NK-92 (cell line): ENCODE results near the gene NPLOC4.
"Not testable (repeated sequence)": the region's sequence is repeated elsewhere in the genome, so short reads cannot be mapped to it uniquely, and the experiment has no call there.

Experiments
- DNase-seq: peaks from one replicate; lab custom pipeline; 2025; ENCODE audit not compliant: unreplicated experiment; lab: John Stamatoyannopoulos, UW

Gene NPLOC4

GRCh38 chr17:81636505-81637288, at the start of gene NPLOC4, which contains the start of gene TSPAN10:
Gene NPLOC4, minus strand, starts transcription at chr17:81637112. Its CDS starts 182 bp downstream, at chr17:81636930.
Gene TSPAN10, plus strand, starts transcription at chr17:81637196. Its CDS starts 5,217 bp downstream, at chr17:81642413.
- DNase-seq = no peak

GRCh38 chr17:81686614-81687013, 49.7 kb upstream of the NPLOC4 start:
- no peak for DNase-seq

GRCh38 chr17:81685108-81685507, 48.2 kb upstream of the NPLOC4 start:
- no peak for DNase-seq

GRCh38 chr17:81684442-81684911, 47.6 kb upstream of the NPLOC4 start:
- no peak for DNase-seq

GRCh38 chr17:81683584-81684441, 46.9 kb upstream of the NPLOC4 start, which contains the start of the genes ARL16 and HGS:
Gene ARL16, minus strand, starts transcription at chr17:81683797. Its CDS starts 44 bp downstream, at chr17:81683753.
Gene HGS, plus strand, starts transcription at chr17:81684011. Its CDS starts 56 bp downstream, at chr17:81684067.
- peak; percentile 88 for DNase-seq

GRCh38 chr17:81683208-81683583, 46.3 kb upstream of the NPLOC4 start:
- DNase-seq = no peak

GRCh38 chr17:81682565-81683207, 45.8 kb upstream of the NPLOC4 start:
- no peak for DNase-seq

GRCh38 chr17:81681672-81682071, 44.8 kb upstream of the NPLOC4 start:
- no peak for DNase-seq

- no peak for DNase-seq
These were observed 43.2 kb upstream of the NPLOC4 start for GRCh38 chr17:81680150-81680549.

- DNase-seq = no peak
These were observed 40.0 kb upstream of the NPLOC4 start for GRCh38 chr17:81676906-81677305.

- DNase-seq = not testable (repeated sequence)
These were observed 38.8 kb upstream of the NPLOC4 start for GRCh38 chr17:81675515-81676221.

GRCh38 chr17:81673561-81674258, 36.8 kb upstream of the NPLOC4 start:
- DNase-seq = no peak

GRCh38 chr17:81672954-81673353, 36.0 kb upstream of the NPLOC4 start:
- DNase-seq = no peak

GRCh38 chr17:81672504-81672903, 35.6 kb upstream of the NPLOC4 start:
- DNase-seq = no peak

- DNase-seq = no peak
These were observed 30.8 kb upstream of the NPLOC4 start for GRCh38 chr17:81667754-81668153.

GRCh38 chr17:81666342-81667191, 29.7 kb upstream of the NPLOC4 start, which contains the start of the genes CCDC137 and OXLD1:
Gene CCDC137, plus strand, starts transcription at chr17:81666737. Its CDS starts 30 bp downstream, at chr17:81666767.
Gene OXLD1, minus strand, starts transcription at chr17:81666605. Its CDS starts 28 bp downstream, at chr17:81666577.
- DNase-seq = peak; percentile 66

GRCh38 chr17:81666092-81666341, 29.1 kb upstream of the NPLOC4 start:
- no peak for DNase-seq

GRCh38 chr17:81665205-81666091, 28.5 kb upstream of the NPLOC4 start:
- no peak for DNase-seq
